PFSK-1 (cell line): ENCODE results near the gene VGLL4.

Experiments
- FOXP2 ChIP-seq: optimal IDR thresholded peaks from 2 replicates; pipeline ENCODE3; 2011; ENCODE audit warnings: borderline replicate concordance, control low read depth, inconsistent platforms; ENCODE audit not compliant: insufficient read depth; ENCODE audit errors: extremely low read length, extremely low read depth
- POLR2AphosphoS5 ChIP-seq: IDR thresholded peaks from 2 replicates; pipeline ENCODE4 v1.6.1; 2012; ENCODE audit warnings: low read depth, mild to moderate bottlenecking, control low read depth, low read length, moderate library complexity
- REST ChIP-seq, 2 experiments: IDR thresholded peaks; 2 replicates each; pipeline versions ENCODE4 v1.6.1 to v1.8.0; 2011 to 2012; ENCODE audit warnings: low read depth in 2 of 2, low read length in 2 of 2, control low read depth in 1 of 2, inconsistent platforms in 1 of 2, mild to moderate bottlenecking in 1 of 2, moderate library complexity in 1 of 2; ENCODE audit not compliant: insufficient read depth in 1 of 2
- SIN3A ChIP-seq: IDR thresholded peaks from 2 replicates; pipeline ENCODE4 v1.6.1; 2012; ENCODE audit warnings: mild to moderate bottlenecking, low read length, moderate library complexity, borderline replicate concordance; ENCODE audit not compliant: insufficient read depth
- TAF1 ChIP-seq: IDR thresholded peaks from 2 replicates; pipeline ENCODE4 v1.6.1; 2012; ENCODE audit warnings: low read length, control low read depth, borderline replicate concordance; ENCODE audit not compliant: insufficient read depth

The VGLL4 gene

GRCh38 chr3:11538581-11538980 is 105.1 kb downstream of the VGLL4 start:
- no peak for TF ChIP-seq FOXP2
- TF ChIP-seq TAF1 = no peak
- TF ChIP-seq SIN3A = no peak
- no peak for TF ChIP-seq REST (IDR thresholded peaks at IDR 0.05; ENCODE audit: insufficient read depth in 1 of 2, low read depth in 2 of 2, low read length in 2 of 2)
- TF ChIP-seq POLR2AphosphoS5 = no peak

DNA sequence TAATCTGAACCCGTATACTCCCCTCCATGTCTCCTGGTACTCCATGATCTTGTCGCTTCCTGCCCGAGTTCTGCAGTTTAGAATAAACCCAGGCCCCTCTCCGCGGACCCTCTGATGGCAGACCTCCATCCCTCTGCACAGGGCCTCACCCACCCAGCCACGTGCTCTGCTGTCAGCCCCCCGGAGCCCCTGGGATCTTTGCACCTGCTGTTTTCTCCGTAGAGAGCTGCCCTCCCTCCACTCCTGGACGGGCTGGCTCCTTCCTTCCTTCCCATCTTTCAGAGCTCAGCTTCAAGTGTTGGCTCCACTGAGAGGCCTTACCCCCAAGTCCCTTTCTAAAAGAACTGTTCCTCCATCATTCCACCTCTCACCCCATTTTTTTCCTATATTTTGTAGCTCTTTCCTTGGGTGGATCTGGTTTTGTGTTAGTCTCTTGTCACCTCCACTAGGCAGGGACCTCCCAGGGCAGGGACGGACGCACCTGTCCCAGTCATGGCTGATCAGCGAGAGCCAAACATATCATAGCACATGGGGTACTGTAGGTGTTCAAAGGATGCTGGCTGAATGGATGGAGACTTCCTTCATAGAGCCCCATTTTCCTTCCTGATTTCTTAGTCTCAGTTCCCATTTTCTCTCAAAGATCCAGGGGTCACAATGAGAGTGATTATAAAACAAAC is 106.6 kb downstream of the VGLL4 start:
- TF ChIP-seq POLR2AphosphoS5 (no peak), TAF1 (no peak), REST (IDR thresholded peaks at IDR 0.05; ENCODE audit: insufficient read depth in 1 of 2, low read depth in 2 of 2, low read length in 2 of 2) (no peak), SIN3A (no peak), FOXP2 (no peak)

- TF ChIP-seq REST (IDR thresholded peaks at IDR 0.05; ENCODE audit: insufficient read depth in 1 of 2, low read depth in 2 of 2, low read length in 2 of 2) (no peak), TAF1 (no peak), POLR2AphosphoS5 (no peak), SIN3A (no peak), FOXP2 (no peak)
Observed at GRCh38 chr3:11536132-11536935, 107.4 kb downstream of the VGLL4 start.

DNA sequence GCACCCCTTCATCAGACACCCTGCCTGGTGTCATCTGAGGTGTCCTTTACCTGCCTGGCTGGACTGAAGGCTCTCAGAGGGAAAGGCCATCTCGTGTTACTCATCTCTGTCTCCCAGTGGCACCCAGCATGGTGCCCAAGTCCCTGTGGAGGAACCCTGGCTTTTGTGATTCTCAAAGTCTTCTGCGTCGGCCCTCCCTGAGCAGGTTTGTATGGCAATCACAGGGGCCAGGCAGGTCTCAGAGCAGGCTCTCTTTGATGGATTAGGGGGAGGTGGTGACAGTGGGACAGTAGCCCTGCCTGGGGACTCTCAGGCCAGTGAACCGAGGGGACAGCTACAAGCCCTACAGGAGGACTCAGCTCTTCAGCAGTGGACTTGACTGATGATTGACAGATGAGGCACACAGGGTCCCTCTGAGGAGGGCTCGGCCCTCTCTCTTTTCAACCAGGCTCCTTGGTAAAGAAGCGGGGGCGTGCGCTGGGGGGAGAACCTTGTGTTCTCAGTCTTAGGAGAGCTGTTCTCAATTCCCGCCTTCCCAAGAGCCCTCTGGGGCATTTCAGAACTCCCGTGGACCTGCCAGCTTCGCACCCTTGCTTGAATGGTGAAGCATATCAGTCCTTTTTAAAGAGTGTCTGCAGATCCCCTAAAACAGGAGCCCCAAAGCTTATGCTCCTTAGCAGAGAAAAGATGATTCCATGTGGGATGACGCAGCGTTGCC is 108.3 kb downstream of the VGLL4 start:
- TF ChIP-seq FOXP2 (no peak), TAF1 (no peak), POLR2AphosphoS5 (no peak)

- TF ChIP-seq SIN3A (no peak), TAF1 (no peak), POLR2AphosphoS5 (no peak)
Observed at GRCh38 chr3:11534793-11535101, 109.0 kb downstream of the VGLL4 start.

GRCh38 chr3:11534011-11534792 is 109.5 kb downstream of the VGLL4 start:
- no peak for TF ChIP-seq FOXP2
- TF ChIP-seq TAF1 = no peak
- TF ChIP-seq POLR2AphosphoS5 = no peak
- TF ChIP-seq REST (IDR thresholded peaks at IDR 0.05; ENCODE audit: insufficient read depth in 1 of 2, low read depth in 2 of 2, low read length in 2 of 2) = no peak
- TF ChIP-seq SIN3A = no peak
